BJ (cell line): ENCODE measurements around the gene DAD1. TPM values are rescaled to one million over a fixed set of nuclear protein-coding genes. Genes with fewer than 3 reads are reported as not detected.

Experiments
- CTCF ChIA-PET: fragments of 350-600 bp; formaldehyde crosslinking; extraction: SDS; loops from one replicate; lab custom pipeline; 2021; ENCODE audit warnings: antibody characterized with exemption, inconsistent platforms; lab: Yijun Ruan, JAX
- POLR2A ChIA-PET: fragments of 300-600 bp; sonication (Branson Sonifier 250); formaldehyde crosslinking; extraction: SDS; loops from one replicate; lab custom pipeline; 2021; ENCODE audit warnings: antibody characterized with exemption; lab: Charles Lee
- DNase-seq: peaks from one replicate; pipeline ENCODE4 v3.0.0-alpha.2; 2011; ENCODE audit warnings: low read depth
- H3K27me3 ChIP-seq: 2 replicates; pipeline ENCODE4 v1.6.0; 2011; ENCODE audit warnings: low read length; ENCODE audit not compliant: control insufficient read depth, insufficient read depth
- H3K36me3 ChIP-seq: 2 replicates; pipeline ENCODE4 v1.5.1; 2011; ENCODE audit warnings: low read length; ENCODE audit not compliant: control insufficient read depth, insufficient read depth
- H3K4me3 ChIP-seq: 2 replicates; pipeline ENCODE4 v1.5.1; 2011; ENCODE audit warnings: low read depth, mild to moderate bottlenecking, control low read depth, low read length
- CTCF ChIP-seq: IDR thresholded peaks from 2 replicates; pipeline ENCODE4 v1.5.1; 2011; ENCODE audit warnings: low read depth, mild to moderate bottlenecking, control low read depth, inconsistent platforms, low read length, moderate library complexity; ENCODE audit not compliant: insufficient read depth
- polyA plus RNA-seq: library from polyadenylated mRNA; depleted of rRNA; stranded (reverse); fragments of >200 nt; gene quantifications from 2 replicates; pipeline ENCODE4 v1.2.3, GENCODE V29; 2011; rRNA removed
- small RNA-seq: library from RNA; depleted of rRNA; stranded (forward); fragments of <200 nt; gene quantifications from one replicate; pipeline ENCODE3, GENCODE V24; 2012; ENCODE audit warnings: low replicate concordance, low read depth; ENCODE audit not compliant: insufficient read length

Gene DAD1
- polyA plus RNA-seq, 1 experiment, result 383 TPM

GRCh38 chr14:22517117-22517720 is 71.8 kb downstream of the DAD1 start:
- Histone ChIP-seq H3K4me3 (no peak overlapping the region), H3K27me3 (no peaks in the 10 kb centered on the region; the same call in none of the 2 replicates), H3K36me3 (no peaks in the 10 kb centered on the region)
- ChIA-PET POLR2A (interaction anchor here (0.6 kb wide), 2 partner anchors 86 to 156 kb away, joined by 3 to 4 read pairs; no protein-coding TSS in a partner anchor), CTCF (interaction anchor here (1.0 to 1.6 kb wide), 3 partner anchors 11 to 53 kb away, joined by 3 to 4 read pairs (median 3); no protein-coding TSS in a partner anchor)
- TF ChIP-seq CTCF, result no peak
- no peak for DNase-seq

GRCh38 chr14:22515929-22516328 is 73.1 kb downstream of the DAD1 start:
- Histone ChIP-seq H3K27me3 (no peaks in the 10 kb centered on the region; the same call in none of the 2 replicates), H3K36me3 (no peaks in the 10 kb centered on the region), H3K4me3 (no peak overlapping the region)
- no peak for TF ChIP-seq CTCF
- no peak for DNase-seq
- POLR2A ChIA-PET, result no interaction called here
- CTCF ChIA-PET, result interaction anchor here (1.6 kb wide), 1 partner anchor 13 kb away, joined by 3 read pairs; no protein-coding TSS in a partner anchor

Small RNAs within 50 kb of the gene (small RNA-seq; reads per million reads assigned to genes)
- gene TRAJ1 (not detected), gene TRAJ10 (not detected), gene TRAJ11 (not detected), gene TRAJ12 (not detected), gene TRAJ13 (not detected), gene TRAJ14 (not detected), gene TRAJ16 (not detected), gene TRAJ17 (not detected), gene TRAJ18 (not detected), gene TRAJ19 (not detected), gene TRAJ2 (not detected), gene TRAJ20 (not detected), gene TRAJ21 (not detected), gene TRAJ22 (not detected), gene TRAJ23 (not detected), gene TRAJ24 (not detected), gene TRAJ25 (not detected), gene TRAJ26 (not detected), gene TRAJ27 (not detected), gene TRAJ28 (not detected), gene TRAJ3 (not detected), gene TRAJ4 (not detected), gene TRAJ5 (not detected), gene TRAJ6 (not detected), gene TRAJ7 (not detected), gene TRAJ8 (not detected), gene TRAJ9 (not detected)

Other genes with a start within 250 kb of the DAD1 start
- gene ABHD4, start 9.1 kb upstream of the DAD1 start, polyA plus RNA-seq, result 77.2 and 115 TPM in 2 replicates
- not detected in 2 replicates for gene OR6J1, start 55.1 kb upstream of the DAD1 start, polyA plus RNA-seq
- gene OXA1L, start 177.5 kb upstream of the DAD1 start, polyA plus RNA-seq, result 157 and 191 TPM in 2 replicates
- gene SLC7A7, start 226.2 kb upstream of the DAD1 start, polyA plus RNA-seq, result 7.5 and 9.4 TPM in 2 replicates
- gene MRPL52, start 240.7 kb upstream of the DAD1 start, polyA plus RNA-seq, result 66.7 and 78.6 TPM in 2 replicates
- gene MMP14, start 247.4 kb upstream of the DAD1 start, polyA plus RNA-seq, result 327 and 592 TPM in 2 replicates